WTC11 (cell line): ENCODE results near the gene PALM3. TPM values are rescaled to one million over a fixed set of nuclear protein-coding genes. Genes with fewer than 3 reads are reported as not detected.
"Not testable (repeated sequence)": the region's sequence is repeated elsewhere in the genome, so short reads cannot be mapped to it uniquely, and the experiment has no call there.

Experiments
- ATAC-seq: fragments of 200-7000 bp; cut with Tn5 transposase; 2 replicates; pipeline ENCODE4 v1.10.0; 2021; ENCODE audit warnings: mild to moderate bottlenecking, moderate library complexity
- CTCF ChIA-PET: fragments of 300-600 bp; sonication (Branson Sonifier 250); formaldehyde crosslinking; loops from one replicate; lab custom pipeline; 2021; ENCODE audit warnings: antibody characterized with exemption; lab: Charles Lee
- POLR2A ChIA-PET: fragments of 350-600 bp; sonication (Branson Sonifier 250); formaldehyde crosslinking; loops from one replicate; lab custom pipeline; 2021; ENCODE audit warnings: antibody characterized with exemption; lab: Charles Lee
- DNase-seq: peaks from one replicate; pipeline ENCODE4 v3.0.0; 2021; ENCODE audit warnings: low spot score
- H3K27ac Mint-ChIP-seq: 2 replicates; pipeline ENCODE4 v1.8.0; 2021; ENCODE audit warnings: mixed read lengths
- H3K27me3 Mint-ChIP-seq: 2 replicates; pipeline ENCODE4 v1.8.0; 2021; ENCODE audit warnings: low read depth, mild to moderate bottlenecking, moderate library complexity, mixed read lengths
- H3K36me3 Mint-ChIP-seq: 2 replicates; pipeline ENCODE4 v1.8.0; 2021; ENCODE audit warnings: mixed read lengths
- H3K4me1 Mint-ChIP-seq: 2 replicates; pipeline ENCODE4 v1.8.0; 2022; ENCODE audit warnings: mixed read lengths
- H3K4me3 Mint-ChIP-seq: 2 replicates; pipeline ENCODE4 v1.8.0; 2021; ENCODE audit warnings: mild to moderate bottlenecking, moderate library complexity, mixed read lengths
- H3K9me3 Mint-ChIP-seq: 2 replicates; pipeline ENCODE4 v1.8.0; 2021; ENCODE audit warnings: mixed read lengths
- CDX4 ChIP-seq: fragments of 250-450 bp; sonication (Bioruptor Pico); IDR thresholded peaks from 2 replicates; pipeline ENCODE4 v1.9.0; 2021; ENCODE audit warnings: moderate library complexity, mild to moderate bottlenecking, inconsistent platforms, borderline replicate concordance
- ERG ChIP-seq: fragments of 250-450 bp; sonication (Bioruptor Pico); IDR thresholded peaks from 2 replicates; pipeline ENCODE4 v1.8.0; 2021; ENCODE audit warnings: mild to moderate bottlenecking
- ESRRA ChIP-seq: sonication (generic); formaldehyde crosslinking; IDR thresholded peaks from 2 replicates; pipeline ENCODE4 v1.8.1; 2022; ENCODE audit warnings: mild to moderate bottlenecking, missing genetic modification reagents, borderline replicate concordance
- GRHL2 ChIP-seq: fragments of 250-450 bp; sonication (Bioruptor Pico); IDR thresholded peaks from 2 replicates; pipeline ENCODE4 v1.8.0; 2022; ENCODE audit warnings: mild to moderate bottlenecking, moderate library complexity; ENCODE audit not compliant: insufficient replicate concordance, severe bottlenecking
- IRF2 ChIP-seq: sonication (generic); formaldehyde crosslinking; IDR thresholded peaks from 2 replicates; pipeline ENCODE4 v1.8.0; 2022; ENCODE audit warnings: low read depth, missing genetic modification reagents, borderline replicate concordance
- JUN ChIP-seq: sonication (generic); formaldehyde crosslinking; IDR thresholded peaks from 2 replicates; pipeline ENCODE4 v1.8.0; 2023; ENCODE audit warnings: mild to moderate bottlenecking, missing genetic modification reagents
- PRDM15 ChIP-seq: sonication (generic); formaldehyde crosslinking; IDR thresholded peaks from 2 replicates; pipeline ENCODE4 v1.8.0; 2022; ENCODE audit warnings: missing genetic modification reagents
- RELA ChIP-seq: sonication (generic); formaldehyde crosslinking; IDR thresholded peaks from 2 replicates; pipeline ENCODE4 v1.8.1; 2022; ENCODE audit warnings: missing genetic modification reagents, mild to moderate bottlenecking, borderline replicate concordance
- USF2 ChIP-seq: sonication (generic); formaldehyde crosslinking; IDR thresholded peaks from 2 replicates; pipeline ENCODE4 v1.8.1; 2023; ENCODE audit warnings: mild to moderate bottlenecking, missing genetic modification reagents, moderate library complexity
- ZNF512 ChIP-seq: sonication (generic); formaldehyde crosslinking; IDR thresholded peaks from 2 replicates; pipeline ENCODE4 v1.8.1; 2022; ENCODE audit warnings: missing genetic modification reagents, borderline replicate concordance
- total RNA-seq: library from RNA; stranded (reverse); gene quantifications from 3 replicates; pipeline ENCODE4 v1.2.3, GENCODE V29; 2021

Gene PALM3
- total RNA-seq, 1 experiment from 2014 or later, result 31.1 TPM

- ATAC-seq, POLR2A ChIA-PET, H3K4me1 Mint-ChIP-seq, DNase-seq, H3K4me3 Mint-ChIP-seq, H3K9me3 Mint-ChIP-seq, H3K36me3 Mint-ChIP-seq, H3K27ac Mint-ChIP-seq: not testable (repeated sequence)
- CTCF ChIA-PET, result interaction anchor here (3.0 kb wide), 1 partner anchor 32 kb away, joined by 12 read pairs; no protein-coding TSS in a partner anchor
- peaks cover 15% of the 10 kb centered on the region for H3K27me3 Mint-ChIP-seq
Observed at GRCh38 chr19:14026652-14027192, 35.2 kb downstream of the PALM3 start.

GRCh38 chr19:14023404-14024235, 38.3 kb downstream of the PALM3 start:
- H3K4me1 Mint-ChIP-seq, result peaks cover 5% of the 10 kb centered on the region
- no peaks in the 10 kb centered on the region for H3K27me3 Mint-ChIP-seq
- peak; percentile 77 for DNase-seq
- no peak overlapping the region for H3K4me3 Mint-ChIP-seq
- H3K27ac Mint-ChIP-seq, result peak overlapping the region; percentile 99
- peak; percentile 97 for ATAC-seq
- H3K9me3 Mint-ChIP-seq, result no peaks in the 10 kb centered on the region
- TF ChIP-seq USF2 (CRISPR knock-in tag) (no peak), ESRRA (CRISPR knock-in tag) (0 out of 2 replicates have a peak, but pooled peaks have one; percentile 44), RELA (CRISPR knock-in tag) (no peak), GRHL2 (CRISPR knock-in tag) (no peak)
- ChIA-PET CTCF (interaction anchor here (0.6 to 3.4 kb wide), 9 partner anchors 8 to 50 kb away, joined by 3 to 33 read pairs (median 5); partner anchors contain the start of gene IL27RA), POLR2A (interaction anchor here (1.2 kb wide), 1 partner anchor 89 kb away, joined by 3 read pairs; no protein-coding TSS in a partner anchor)
- no peaks in the 10 kb centered on the region for H3K36me3 Mint-ChIP-seq

- H3K36me3 Mint-ChIP-seq, result no peaks in the 10 kb centered on the region
- DNase-seq, result no peak
- H3K9me3 Mint-ChIP-seq, result no peaks in the 10 kb centered on the region
- CTCF ChIA-PET, result interaction anchor here (0.6 to 3.4 kb wide), 10 partner anchors 9 to 89 kb away, joined by 3 to 33 read pairs (median 4); partner anchors contain the start of gene IL27RA
- POLR2A ChIA-PET, result no interaction called here
- no peak for ATAC-seq
- H3K4me3 Mint-ChIP-seq, result no peak overlapping the region
- H3K27me3 Mint-ChIP-seq, result no peaks in the 10 kb centered on the region
- no peak overlapping the region for H3K27ac Mint-ChIP-seq
- peaks cover 5% of the 10 kb centered on the region for H3K4me1 Mint-ChIP-seq
- no peak for TF ChIP-seq IRF2
- no peak for TF ChIP-seq GRHL2 (CRISPR knock-in tag)
- TF ChIP-seq CDX4 (CRISPR knock-in tag), result no peak
- no peak for TF ChIP-seq ZNF512 (CRISPR knock-in tag)
- TF ChIP-seq ERG (CRISPR knock-in tag), result no peak
- TF ChIP-seq JUN, result no peak
- TF ChIP-seq PRDM15 (CRISPR knock-in tag), result no peak
Observed at GRCh38 chr19:14022469-14022868, 39.4 kb downstream of the PALM3 start.
